Measurements from ENCODE around the gene ZNF75A.

Gene ZNF75A

GRCh38 chr16:3283543-3284447 is 21.5 kb upstream of the ZNF75A start:
- peak overlapping the region; percentile 74 for H3K4me3 ChIP-seq (ENCODE audit: low read depth, low read length)
- peak overlapping the region; percentile 94; the same call in 1 of the 2 replicates for H3K27ac ChIP-seq (ENCODE audit: extremely low read depth, low read depth, low read length)
- peak; percentile 35; the same call in 1 of the 2 replicates for TF ChIP-seq ZNF391 (tag by site-specific recombination; IDR thresholded peaks at IDR 0.05; ENCODE audit: borderline replicate concordance, low read depth)
- TF ChIP-seq WT1 (tag by site-specific recombination; IDR thresholded peaks at IDR 0.05) = no peak
- TF ChIP-seq SCRT2 (tag by site-specific recombination; IDR thresholded peaks at IDR 0.05) = peak; percentile 98
- TF ChIP-seq ZNF121 (tag by site-specific recombination; IDR thresholded peaks at IDR 0.05) = no peak
- no peak for TF ChIP-seq SETDB1 (IDR thresholded peaks at IDR 0.05; ENCODE audit: insufficient read length, low read length)
- TF ChIP-seq ZNF132 (tag by site-specific recombination; IDR thresholded peaks at IDR 0.05; ENCODE audit: borderline replicate concordance) = no peak
- TF ChIP-seq ZNF561 (tag by site-specific recombination; IDR thresholded peaks at IDR 0.05; ENCODE audit: borderline replicate concordance) = peak; percentile 47; the same call in 1 of the 2 replicates
- peak; percentile 48; the same call in 1 of the 2 replicates for TF ChIP-seq ZBTB6 (tag by site-specific recombination; IDR thresholded peaks at IDR 0.05)
- peak; percentile 83 for TF ChIP-seq SCRT1 (tag by site-specific recombination; IDR thresholded peaks at IDR 0.05; ENCODE audit: borderline replicate concordance)
- TF ChIP-seq ZSCAN30 (tag by site-specific recombination; IDR thresholded peaks at IDR 0.05) = peak; percentile 25; the same call in 1 of the 2 replicates
- no peak for TF ChIP-seq ZNF202 (tag by site-specific recombination; IDR thresholded peaks at IDR 0.05; ENCODE audit: borderline replicate concordance)
- TF ChIP-seq ZNF37A (tag by site-specific recombination; IDR thresholded peaks at IDR 0.05) = 0 out of 2 replicates have a peak, but pooled peaks have one; percentile 20
- TF ChIP-seq ZNF660 (tag by site-specific recombination; IDR thresholded peaks at IDR 0.05) = peak; percentile 17; the same call in 1 of the 2 replicates
- TF ChIP-seq ZXDB (tag by site-specific recombination; IDR thresholded peaks at IDR 0.05) = no peak
- TF ChIP-seq ZNF596 (tag by site-specific recombination; IDR thresholded peaks at IDR 0.05) = 0 out of 2 replicates have a peak, but pooled peaks have one; percentile 32
- H3K36me3 ChIP-seq (ENCODE audit: control insufficient read depth in 2 of 2, insufficient read depth in 1 of 2, low read length in 2 of 2) = peaks cover 0 to 47% of the 10 kb centered on the region in 2 experiments; a peak in 2 of 3 replicates
- no peaks in the 10 kb centered on the region for H3K9me3 ChIP-seq (ENCODE audit: control insufficient read depth, insufficient read depth, low read depth, low read length)
- ChIA-PET POLR2A (interaction anchor here (0.7 to 3.0 kb wide), 17 partner anchors 14 to 173 kb away, joined by 3 to 21 read pairs (median 7); partner anchors contain the start of genes NAA60, TIGD7, ZNF174 and ZNF200), CTCF (interaction anchor here (0.6 to 5.6 kb wide), 3 partner anchors 13 to 100 kb away, joined by 3 to 35 read pairs (median 3); no protein-coding TSS in a partner anchor)
- H3K4me1 ChIP-seq (ENCODE audit: control insufficient read depth, insufficient read depth, low read length) = no peaks in the 10 kb centered on the region

GRCh38 chr16:3285131-3285530 is 20.2 kb upstream of the ZNF75A start:
- ChIA-PET CTCF (interaction anchor here (5.6 kb wide), 1 partner anchor 18 kb away, joined by 35 read pairs; no protein-coding TSS in a partner anchor), POLR2A (interaction anchor here (0.9 kb wide), 1 partner anchor 159 kb away, joined by 3 read pairs; no protein-coding TSS in a partner anchor)
- H3K27ac ChIP-seq (ENCODE audit: extremely low read depth, low read depth, low read length) = no peak overlapping the region
- H3K4me1 ChIP-seq (ENCODE audit: control insufficient read depth, insufficient read depth, low read length) = no peaks in the 10 kb centered on the region
- TF ChIP-seq ZNF518A (tag by site-specific recombination; conservative IDR thresholded peaks at IDR 0.05; ENCODE audit: low read depth) (no peak), ZNF324 (tag by site-specific recombination; IDR thresholded peaks at IDR 0.05) (no peak), SCRT1 (tag by site-specific recombination; IDR thresholded peaks at IDR 0.05; ENCODE audit: borderline replicate concordance) (0 out of 2 replicates have a peak, but pooled peaks have one; percentile 38), ZNF707 (tag by site-specific recombination; IDR thresholded peaks at IDR 0.05) (no peak), ZNF529 (tag by site-specific recombination; IDR thresholded peaks at IDR 0.05; ENCODE audit: insufficient replicate concordance) (no peak), SCRT2 (tag by site-specific recombination; IDR thresholded peaks at IDR 0.05) (peak; percentile 92), ZNF146 (tag by site-specific recombination; IDR thresholded peaks at IDR 0.05) (no peak), SP3 (tag by site-specific recombination; IDR thresholded peaks at IDR 0.05) (0 out of 2 replicates have a peak, but pooled peaks have one; percentile 19), ZNF660 (tag by site-specific recombination; IDR thresholded peaks at IDR 0.05) (no peak)
- H3K4me3 ChIP-seq (ENCODE audit: low read depth, low read length) = peak overlapping the region; percentile 74
- peaks cover 0 to 60% of the 10 kb centered on the region in 2 experiments; a peak in 2 of 3 replicates for H3K36me3 ChIP-seq (ENCODE audit: control insufficient read depth in 2 of 2, insufficient read depth in 1 of 2, low read length in 2 of 2)
- H3K9me3 ChIP-seq (ENCODE audit: control insufficient read depth, insufficient read depth, low read depth, low read length) = no peaks in the 10 kb centered on the region

Measured in HEK293 (cell line).